Inflammatory macrophage treated with lipopolysaccharide for 1 hour (primary cell): ENCODE data around the gene PLCB1.

Experiments
- DNase-seq, 2 donors: peaks; one replicate each; pipeline ENCODE4 v3.0.0-alpha.2; 2020 to 2022

Gene PLCB1

GRCh38 chr20:8129211-8129976 lies 2.7 kb upstream of the PLCB1 start:
- DNase-seq: no peak

GRCh38 chr20:8130840-8131526 lies 1.1 kb upstream of the PLCB1 start:
- DNase-seq: no peak

GRCh38 chr20:8132484-8133309 lies 631 bp downstream of the PLCB1 start:
- peak; percentile 13 to 18 for DNase-seq

- DNase-seq: no peak
Measured at GRCh38 chr20:8133310-8133768, 1.3 kb downstream of the PLCB1 start.

- no peak for DNase-seq
Measured at GRCh38 chr20:8133851-8134451, 1.9 kb downstream of the PLCB1 start.

- DNase-seq: no peak
Measured at GRCh38 chr20:8139899-8140298, 7.8 kb downstream of the PLCB1 start.

- no peak for DNase-seq
Measured at GRCh38 chr20:8143474-8143873, 11.4 kb downstream of the PLCB1 start.

GRCh38 chr20:8144282-8145245 lies 12.5 kb downstream of the PLCB1 start:
- DNase-seq: no peak

GRCh38 chr20:8145246-8146168 lies 13.4 kb downstream of the PLCB1 start:
- DNase-seq: no peak

- DNase-seq: no peak
Measured at GRCh38 chr20:8147476-8147875, 15.4 kb downstream of the PLCB1 start.

- no peak for DNase-seq
Measured at GRCh38 chr20:8148501-8148900, 16.4 kb downstream of the PLCB1 start.

- no peak for DNase-seq
Measured at GRCh38 chr20:8150591-8150990, 18.5 kb downstream of the PLCB1 start.

- DNase-seq: no peak
Measured at GRCh38 chr20:8151372-8151771, 19.3 kb downstream of the PLCB1 start.

GRCh38 chr20:8152183-8152582 lies 20.1 kb downstream of the PLCB1 start:
- no peak for DNase-seq

GRCh38 chr20:8152847-8153246 lies 20.8 kb downstream of the PLCB1 start:
- DNase-seq: no peak

- no peak for DNase-seq
Measured at GRCh38 chr20:8153281-8153908, 21.3 kb downstream of the PLCB1 start.

- peak in 1 of 2 donors; percentile 14 for DNase-seq
Measured at GRCh38 chr20:8154638-8155037, 22.6 kb downstream of the PLCB1 start.

- no peak for DNase-seq
Measured at GRCh38 chr20:8155229-8155628, 23.2 kb downstream of the PLCB1 start.

GRCh38 chr20:8155812-8156211 lies 23.7 kb downstream of the PLCB1 start:
- DNase-seq: no peak
